ENCODE data around the gene IFNGR2. TPM values are rescaled to one million over a fixed set of nuclear protein-coding genes. Genes with fewer than 3 reads are reported as not detected.

Gene IFNGR2
- total and polyA plus RNA-seq, 2 donors (not counting 1 experiment from before 2014, with no cell fraction given) = 96.0 to 108 TPM

DNA sequence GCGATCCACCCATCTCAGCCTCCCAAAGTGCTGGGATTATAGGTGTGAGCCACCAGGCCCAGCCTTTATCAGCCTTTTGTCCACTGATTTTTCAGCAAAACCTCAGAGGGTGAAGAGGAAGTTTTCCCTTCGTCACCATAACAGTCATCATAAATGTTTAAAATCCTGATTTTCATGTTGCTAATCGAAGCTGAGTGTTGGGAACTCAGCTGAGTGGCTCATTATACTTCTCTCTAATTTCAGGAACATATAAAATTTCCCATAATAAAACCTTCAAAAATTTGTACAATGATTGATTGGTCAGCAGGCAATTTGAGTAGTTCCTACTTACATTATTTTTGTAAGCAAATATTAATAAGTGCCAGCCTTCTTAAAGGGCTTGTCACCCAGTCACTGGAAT lies 31.8 kb upstream of the IFNGR2 start:
- Histone ChIP-seq H3K79me2 (ENCODE audit: control insufficient read depth, insufficient read depth, low read length) (peaks cover 7% of the 10 kb centered on the region), H4K20me1 (ENCODE audit: control insufficient read depth, insufficient read depth, low read length, poor library complexity, severe bottlenecking) (no peaks in the 10 kb centered on the region), H3K4me3 (ENCODE audit: control extremely low read depth in 1 of 5, extremely low read depth in 1 of 5, insufficient read depth in 1 of 5, low read depth in 2 of 5, low read length in 4 of 5) (no peak overlapping the region), H3K9ac (ENCODE audit: low read length) (no peak overlapping the region), H3K4me2 (replicated peaks; ENCODE audit: low read depth, low read length, poor library complexity, severe bottlenecking) (peak overlapping the region; percentile 20), H3K4me1 (ENCODE audit: control insufficient read depth in 2 of 2, insufficient read depth in 2 of 2, low read length in 2 of 2) (peaks cover 79 to 86% of the 10 kb centered on the region in 2 donors), H2AFZ (ENCODE audit: insufficient read depth, low read depth, low read length, poor library complexity, severe bottlenecking) (no peak overlapping the region), H3K9me3 (ENCODE audit: control extremely low read depth in 1 of 3, control insufficient read depth in 2 of 3, insufficient read depth in 1 of 3, low read length in 2 of 3) (peaks cover 6 to 40% (median 23%) of the 10 kb centered on the region in 3 donors), H3K36me3 (replicated peaks in 1 of 2; ENCODE audit: control extremely low read depth in 1 of 2, control insufficient read depth in 1 of 2, extremely low read depth in 1 of 2, insufficient read depth in 2 of 2, low read length in 1 of 2) (no peaks in the 10 kb centered on the region), H3K27me3 (replicated peaks in 1 of 4; ENCODE audit: control extremely low read depth in 1 of 4, control insufficient read depth in 3 of 4, insufficient read depth in 4 of 4, low read length in 3 of 4) (no peaks in the 10 kb centered on the region), H3K27ac (ENCODE audit: low read length in 2 of 2) (peak overlapping the region; percentile 44 to 74)
- no CpG with 5 or more reads among the region's 3 CpGs for WGBS (ENCODE audit: insufficient coverage)
- POLR2A ChIA-PET = interaction anchor here (1.1 kb wide), 1 partner anchor 31 kb away, joined by 3 read pairs; no protein-coding TSS in a partner anchor
- Mint-ChIP-seq H3K9me3 (ENCODE audit: insufficient read depth) (peaks cover 12% of the 10 kb centered on the region), H3K4me3 (no peak overlapping the region), H3K27ac (peak overlapping the region; percentile 89), H3K27me3 (no peaks in the 10 kb centered on the region), H3K4me1 (peaks cover 67% of the 10 kb centered on the region)
- ATAC-seq (ENCODE audit: low read depth) = no peak
- intact Hi-C loops (cut with micrococcal nuclease) = no loop called here
- DNase-seq = no peak
- CTCF ChIA-PET = interaction anchor here (1.8 kb wide), 1 partner anchor 10 kb away, joined by 12 read pairs; no protein-coding TSS in a partner anchor
- TF ChIP-seq EZH2 (IDR thresholded peaks at IDR 0.05; ENCODE audit: borderline replicate concordance, insufficient read depth, low read depth, low read length, poor library complexity, severe bottlenecking) = no peak
- TF ChIP-seq, protein P1, sequence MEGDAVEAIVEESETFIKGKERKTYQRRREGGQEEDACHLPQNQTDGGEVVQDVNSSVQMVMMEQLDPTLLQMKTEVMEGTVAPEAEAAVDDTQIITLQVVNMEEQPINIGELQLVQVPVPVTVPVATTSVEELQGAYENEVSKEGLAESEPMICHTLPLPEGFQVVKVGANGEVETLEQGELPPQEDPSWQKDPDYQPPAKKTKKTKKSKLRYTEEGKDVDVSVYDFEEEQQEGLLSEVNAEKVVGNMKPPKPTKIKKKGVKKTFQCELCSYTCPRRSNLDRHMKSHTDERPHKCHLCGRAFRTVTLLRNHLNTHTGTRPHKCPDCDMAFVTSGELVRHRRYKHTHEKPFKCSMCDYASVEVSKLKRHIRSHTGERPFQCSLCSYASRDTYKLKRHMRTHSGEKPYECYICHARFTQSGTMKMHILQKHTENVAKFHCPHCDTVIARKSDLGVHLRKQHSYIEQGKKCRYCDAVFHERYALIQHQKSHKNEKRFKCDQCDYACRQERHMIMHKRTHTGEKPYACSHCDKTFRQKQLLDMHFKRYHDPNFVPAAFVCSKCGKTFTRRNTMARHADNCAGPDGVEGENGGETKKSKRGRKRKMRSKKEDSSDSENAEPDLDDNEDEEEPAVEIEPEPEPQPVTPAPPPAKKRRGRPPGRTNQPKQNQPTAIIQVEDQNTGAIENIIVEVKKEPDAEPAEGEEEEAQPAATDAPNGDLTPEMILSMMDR (IDR thresholded peaks at IDR 0.05) = no peak

DNA sequence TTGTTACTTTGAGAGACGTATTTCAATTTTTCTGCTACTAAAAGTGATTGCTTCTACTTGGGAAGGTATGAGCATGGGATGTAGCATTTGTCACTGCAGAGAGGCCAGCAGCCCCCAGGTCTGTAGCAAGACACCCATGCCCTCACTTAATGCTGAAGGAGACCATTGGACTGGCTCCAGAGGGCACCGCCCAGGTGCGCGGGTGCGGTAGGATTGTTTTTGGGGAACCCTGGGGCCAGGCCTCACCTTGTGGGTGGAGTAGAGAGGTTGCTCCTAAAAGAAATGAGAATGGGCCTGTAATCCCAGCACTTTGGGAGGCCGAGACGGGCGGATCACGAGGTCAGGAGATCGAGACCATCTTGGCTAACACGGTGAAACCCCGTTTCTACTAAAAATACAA lies 30.6 kb upstream of the IFNGR2 start:
- Histone ChIP-seq H3K9me3 (ENCODE audit: control extremely low read depth in 1 of 3, control insufficient read depth in 2 of 3, insufficient read depth in 1 of 3, low read length in 2 of 3) (peaks cover 3 to 28% (median 10%) of the 10 kb centered on the region in 3 donors), H3K4me3 (ENCODE audit: control extremely low read depth in 1 of 5, extremely low read depth in 1 of 5, insufficient read depth in 1 of 5, low read depth in 2 of 5, low read length in 4 of 5) (no peak overlapping the region), H3K4me1 (ENCODE audit: control insufficient read depth in 2 of 2, insufficient read depth in 2 of 2, low read length in 2 of 2) (peaks cover 85 to 92% of the 10 kb centered on the region in 2 donors), H3K27me3 (replicated peaks in 1 of 4; ENCODE audit: control extremely low read depth in 1 of 4, control insufficient read depth in 3 of 4, insufficient read depth in 4 of 4, low read length in 3 of 4) (no peaks in the 10 kb centered on the region), H2AFZ (ENCODE audit: insufficient read depth, low read depth, low read length, poor library complexity, severe bottlenecking) (no peak overlapping the region), H3K79me2 (ENCODE audit: control insufficient read depth, insufficient read depth, low read length) (peaks cover 13% of the 10 kb centered on the region), H3K27ac (ENCODE audit: low read length in 2 of 2) (peak overlapping the region; percentile 11 to 67), H4K20me1 (ENCODE audit: control insufficient read depth, insufficient read depth, low read length, poor library complexity, severe bottlenecking) (no peaks in the 10 kb centered on the region), H3K9ac (ENCODE audit: low read length) (no peak overlapping the region), H3K36me3 (replicated peaks in 1 of 2; ENCODE audit: control extremely low read depth in 1 of 2, control insufficient read depth in 1 of 2, extremely low read depth in 1 of 2, insufficient read depth in 2 of 2, low read length in 1 of 2) (no peaks in the 10 kb centered on the region), H3K4me2 (replicated peaks; ENCODE audit: low read depth, low read length, poor library complexity, severe bottlenecking) (peak overlapping the region; percentile 26)
- intact Hi-C loops (cut with micrococcal nuclease) = no loop called here
- ChIA-PET CTCF (interaction anchor here (0.7 to 2.7 kb wide), 3 partner anchors 11 to 72 kb away, joined by 3 to 12 read pairs (median 11); no protein-coding TSS in a partner anchor), POLR2A (interaction anchor here (0.6 to 1.1 kb wide), 4 partner anchors 14 to 701 kb away, joined by 3 to 4 read pairs (median 4); no protein-coding TSS in a partner anchor)
- H3K27ac Mint-ChIP-seq = peak overlapping the region; percentile 72
- DNase-seq (peak; percentile 1), ATAC-seq (ENCODE audit: low read depth) (no peak)
- H3K27me3 Mint-ChIP-seq = no peaks in the 10 kb centered on the region
- 100% methylated on average over 4 of the region's 12 CpGs for WGBS (ENCODE audit: insufficient coverage)
- H3K4me3 Mint-ChIP-seq = peak overlapping the region; percentile 23
- peaks cover 4% of the 10 kb centered on the region for H3K9me3 Mint-ChIP-seq (ENCODE audit: insufficient read depth)
- TF ChIP-seq EZH2 (IDR thresholded peaks at IDR 0.05; ENCODE audit: borderline replicate concordance, insufficient read depth, low read depth, low read length, poor library complexity, severe bottlenecking) = no peak
- TF ChIP-seq, protein P1 (IDR thresholded peaks at IDR 0.05) = no peak
- H3K4me1 Mint-ChIP-seq = peaks cover 69% of the 10 kb centered on the region

Data from B cell (primary cell).